HCT116 (cell line): ENCODE data around the gene PMEPA1. TPM values are rescaled to one million over a fixed set of nuclear protein-coding genes. Genes with fewer than 3 reads are reported as not detected.

ENCODE experiments used
- ATAC-seq: fragments of 200-7000 bp; cut with Tn5 transposase; 2 replicates; pipeline ENCODE4 v1.9.1; 2020; ENCODE audit warnings: mild to moderate bottlenecking, moderate library complexity
- BruUV-seq: library from RNA; stranded (reverse); fragments of 400-500 nt; replicated peaks from 2 replicates; lab custom pipeline; 2021; lab: Mats Ljungman, UMichigan
- CTCF ChIA-PET: fragments of 300-600 bp; sonication (Branson Sonifier 250); formaldehyde crosslinking; loops from one replicate; lab custom pipeline; 2021; ENCODE audit warnings: antibody characterized with exemption; lab: Charles Lee
- POLR2A ChIA-PET: fragments of 300-600, 350-600 bp; sonication (Branson Sonifier 250); formaldehyde crosslinking; loops from one replicate; lab custom pipeline; 2021; ENCODE audit warnings: antibody characterized with exemption; lab: Charles Lee
- RAD21 ChIA-PET, 2 experiments: fragments of 300-600 bp; sonication (Branson Sonifier 250); formaldehyde crosslinking; loops; one replicate each; lab custom pipeline; 2023; ENCODE audit warnings: low total read pairs in 2 of 2; ENCODE audit not compliant: uncharacterized antibody in 2 of 2, unreplicated experiment in 2 of 2, low non-redundant PET in 1 of 2; lab: Charles Lee
- DNase-seq: peaks from one replicate; pipeline ENCODE4 v3.0.0-alpha.2; 2010; ENCODE audit warnings: low read depth, low spot score
- H2AFZ ChIP-seq: fragments of 200-600 bp; shearing (Covaris generic), sonication (generic); 2 replicates; pipeline ENCODE4 v1.6.1; 2017; ENCODE audit warnings: low read depth, mixed run types, mixed read lengths, antibody characterized with exemption, low read length; ENCODE audit not compliant: poor library complexity, severe bottlenecking
- H3K27ac ChIP-seq: 2 replicates; pipeline ENCODE4 v1.5.1; 2012; ENCODE audit warnings: low read depth, low read length
- H3K27me3 ChIP-seq: fragments of 200-600 bp; sonication (generic); 2 replicates; pipeline ENCODE4 v1.6.1; 2016; ENCODE audit warnings: mixed run types, low read length, mixed read lengths; ENCODE audit not compliant: insufficient read depth
- H3K36me3 ChIP-seq, 2 experiments: fragments of 200-500 bp in 1 of 2; fragments of 200-600 bp in 1 of 2; sonication (Bioruptor generic) in 1 of 2; sonication (generic) in 1 of 2; 2 replicates each; pipeline versions ENCODE4 v1.5.1 to v1.6.1; 2014 to 2016; ENCODE audit warnings: low read length in 2 of 2, inconsistent platforms in 1 of 2, mixed read lengths in 1 of 2, mixed run types in 1 of 2; ENCODE audit not compliant: insufficient read depth in 2 of 2, control insufficient read depth in 1 of 2
- H3K4me1 ChIP-seq, 2 experiments: fragments of 200-600 bp in 1 of 2; sonication (generic) in 1 of 2; 2 replicates each; pipeline versions ENCODE4 v1.5.1 to v1.6.1; 2012 to 2017; ENCODE audit warnings: low read length in 2 of 2, inconsistent platforms in 1 of 2, mild to moderate bottlenecking in 1 of 2, mixed read lengths in 1 of 2, mixed run types in 1 of 2, moderate library complexity in 1 of 2; ENCODE audit not compliant: insufficient read depth in 2 of 2, control insufficient read depth in 1 of 2
- H3K4me2 ChIP-seq: fragments of 200-600 bp; sonication (generic); 2 replicates; pipeline ENCODE4 v1.6.1; 2017; ENCODE audit warnings: mixed run types, low read length, mixed read lengths
- H3K4me3 ChIP-seq, 2 experiments: fragments of 200-600 bp in 1 of 2; sonication (generic) in 1 of 2; replicated peaks in 1 of 2; 2 replicates each; pipeline ENCODE4 v1.5.1; 2011 to 2016; ENCODE audit warnings: low read length in 2 of 2, control low read depth in 1 of 2, low read depth in 1 of 2, mild to moderate bottlenecking in 1 of 2, mixed read lengths in 1 of 2, mixed run types in 1 of 2
- H3K79me2 ChIP-seq: fragments of 200-600 bp; sonication (generic); 2 replicates; pipeline ENCODE4 v1.6.1; 2017; ENCODE audit warnings: mild to moderate bottlenecking, mixed run types, low read length, moderate library complexity, mixed read lengths; ENCODE audit not compliant: insufficient read depth
- H3K9ac ChIP-seq: fragments of 200-600 bp; sonication (generic); 2 replicates; pipeline ENCODE4 v1.6.1; 2016; ENCODE audit warnings: low read length, mixed read lengths
- H3K9me2 ChIP-seq: fragments of 200-600 bp; sonication (generic), shearing (Covaris generic); 2 replicates; pipeline ENCODE4 v1.6.1; 2017; ENCODE audit warnings: mixed run types, mild to moderate bottlenecking, moderate library complexity; ENCODE audit not compliant: insufficient read depth
- H3K9me3 ChIP-seq, 2 experiments: fragments of 200-500 bp in 1 of 2; fragments of 200-600 bp in 1 of 2; sonication (Bioruptor generic) in 1 of 2; sonication (generic) in 1 of 2; 2 replicates each; pipeline ENCODE4 v1.6.1; 2014 to 2017; ENCODE audit warnings: low read length in 2 of 2, mixed read lengths in 2 of 2, inconsistent platforms in 1 of 2, low read depth in 1 of 2, mild to moderate bottlenecking in 1 of 2, mixed run types in 1 of 2, moderate library complexity in 1 of 2; ENCODE audit not compliant: control insufficient read depth in 1 of 2, insufficient read depth in 1 of 2
- H4K20me1 ChIP-seq: fragments of 200-600 bp; sonication (generic), shearing (Covaris generic); 2 replicates; pipeline ENCODE4 v1.6.1; 2017; ENCODE audit warnings: mixed run types, mild to moderate bottlenecking, moderate library complexity; ENCODE audit not compliant: insufficient read depth
- ATF3 ChIP-seq: IDR thresholded peaks from 2 replicates; pipeline ENCODE4 v1.6.1; 2012
- CBX3 ChIP-seq: IDR thresholded peaks from 2 replicates; pipeline ENCODE4 v1.6.1; 2012; ENCODE audit warnings: low read depth
- CEBPB ChIP-seq: IDR thresholded peaks from 2 replicates; pipeline ENCODE4 v1.6.1; 2012; ENCODE audit warnings: low read depth
- EGR1 ChIP-seq: IDR thresholded peaks from 2 replicates; pipeline ENCODE4 v1.6.1; 2012; ENCODE audit warnings: low read depth
- ELF1 ChIP-seq: IDR thresholded peaks from 2 replicates; pipeline ENCODE4 v1.6.1; 2012; ENCODE audit warnings: low read depth, borderline replicate concordance
- EZH2 ChIP-seq: fragments of 200-600 bp; sonication (generic); IDR thresholded peaks from 2 replicates; pipeline ENCODE4 v1.6.1; 2017; ENCODE audit warnings: antibody characterized with exemption, mixed run types
- EZH2phosphoT487 ChIP-seq: fragments of 200-600 bp; IDR thresholded peaks from 2 replicates; pipeline ENCODE4 v1.6.1; 2018; ENCODE audit warnings: antibody characterized with exemption, borderline replicate concordance
- JUND ChIP-seq: IDR thresholded peaks from 2 replicates; pipeline ENCODE4 v1.6.1; 2012
- POLR2A ChIP-seq: IDR thresholded peaks from 2 replicates; pipeline ENCODE4 v1.7.0; 2011; ENCODE audit warnings: borderline replicate concordance; ENCODE audit not compliant: insufficient read depth, insufficient read length; ENCODE audit errors: extremely low read depth
- POLR2AphosphoS5 ChIP-seq: IDR thresholded peaks from 2 replicates; pipeline ENCODE4 v1.6.1; 2011; ENCODE audit warnings: mild to moderate bottlenecking, low read depth, low read length, moderate library complexity
- RAD21 ChIP-seq: IDR thresholded peaks from 2 replicates; pipeline ENCODE4 v1.6.1; 2012; ENCODE audit warnings: low read depth, mild to moderate bottlenecking
- SIN3A ChIP-seq: IDR thresholded peaks from 2 replicates; pipeline ENCODE4 v1.6.1; 2012; ENCODE audit warnings: low read depth
- SP1 ChIP-seq: IDR thresholded peaks from 2 replicates; pipeline ENCODE4 v1.6.1; 2012; ENCODE audit warnings: low read depth
- SRF ChIP-seq: IDR thresholded peaks from 2 replicates; pipeline ENCODE4 v1.6.1; 2012; ENCODE audit warnings: low read depth
- TCF7L2 ChIP-seq: IDR thresholded peaks from 2 replicates; pipeline ENCODE4 v1.7.0; 2011; ENCODE audit warnings: borderline replicate concordance, inconsistent platforms; ENCODE audit not compliant: insufficient read depth, insufficient read length; ENCODE audit errors: extremely low read depth
- YY1 ChIP-seq: IDR thresholded peaks from 2 replicates; pipeline ENCODE4 v1.6.1; 2011; ENCODE audit warnings: low read length, low read depth, moderate library complexity, mild to moderate bottlenecking; ENCODE audit not compliant: insufficient replicate concordance; ENCODE audit errors: extremely low read depth
- ZBTB33 ChIP-seq: IDR thresholded peaks from 2 replicates; pipeline ENCODE4 v1.6.1; 2011; ENCODE audit warnings: mild to moderate bottlenecking, low read length, moderate library complexity; ENCODE audit not compliant: insufficient replicate concordance; ENCODE audit errors: extremely low read depth
- ZFX ChIP-seq: fragments of 450-650 bp; IDR thresholded peaks from 2 replicates; pipeline ENCODE4 v1.6.1; 2017
- intact Hi-C: fragments of 100-400 bp; cut with micrococcal nuclease; formaldehyde crosslinking; loops from 2 replicates; pipeline ENCODE4 v1.10.0; 2022
- total RNA-seq: library from RNA; stranded (reverse); gene quantifications from one replicate; pipeline ENCODE4 v1.2.1, GENCODE V29; 2021; ENCODE audit not compliant: unreplicated experiment
- TF ChIP-seq, protein P1 (sequence below): IDR thresholded peaks from 2 replicates; pipeline ENCODE4 v1.6.1; 2012; ENCODE audit warnings: low read depth
- TF ChIP-seq, protein P2 (sequence below): IDR thresholded peaks from 2 replicates; pipeline ENCODE4 v1.6.1; 2012

The PMEPA1 gene
- total RNA-seq, 1 experiment from 2014 or later: 0.64 TPM

DNA sequence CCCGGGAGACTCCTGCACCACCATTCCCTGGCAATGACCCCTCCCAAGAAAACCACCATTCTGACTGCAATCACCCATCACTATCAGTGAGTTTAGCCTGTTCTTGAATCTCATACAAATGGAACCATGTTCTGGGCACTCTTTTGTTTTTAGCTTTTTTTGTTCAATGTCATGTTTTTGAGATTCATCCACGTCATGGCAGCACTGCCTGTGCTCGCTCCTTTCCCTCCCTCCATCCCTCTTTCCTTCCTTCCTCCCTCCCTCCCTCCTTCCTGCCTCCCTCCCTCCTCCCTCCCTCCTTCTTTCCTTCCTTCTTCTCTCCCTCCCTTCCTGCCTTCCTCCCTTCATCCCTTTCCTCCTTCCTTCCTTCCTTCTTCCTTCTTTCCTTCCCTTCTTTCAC, 44.4 kb upstream of the PMEPA1 start:
- Histone ChIP-seq H4K20me1 (no peaks in the 10 kb centered on the region), H3K9me3 (no peaks in the 10 kb centered on the region; a peak in 1 of 4 replicates), H2AFZ (no peak overlapping the region), H3K27me3 (peaks cover 47% of the 10 kb centered on the region), H3K4me1 (peaks cover 0 to under 1% of the 10 kb centered on the region in 2 experiments; a peak in 1 of 4 replicates), H3K4me2 (no peak overlapping the region), H3K27ac (no peak overlapping the region), H3K4me3 (no peak overlapping the region), H3K9ac (no peak overlapping the region), H3K79me2 (no peaks in the 10 kb centered on the region), H3K9me2 (no peaks in the 10 kb centered on the region), H3K36me3 (no peaks in the 10 kb centered on the region)
- POLR2A ChIA-PET: no interaction called here
- no peak for TF ChIP-seq SIN3A
- TF ChIP-seq, protein P1, sequence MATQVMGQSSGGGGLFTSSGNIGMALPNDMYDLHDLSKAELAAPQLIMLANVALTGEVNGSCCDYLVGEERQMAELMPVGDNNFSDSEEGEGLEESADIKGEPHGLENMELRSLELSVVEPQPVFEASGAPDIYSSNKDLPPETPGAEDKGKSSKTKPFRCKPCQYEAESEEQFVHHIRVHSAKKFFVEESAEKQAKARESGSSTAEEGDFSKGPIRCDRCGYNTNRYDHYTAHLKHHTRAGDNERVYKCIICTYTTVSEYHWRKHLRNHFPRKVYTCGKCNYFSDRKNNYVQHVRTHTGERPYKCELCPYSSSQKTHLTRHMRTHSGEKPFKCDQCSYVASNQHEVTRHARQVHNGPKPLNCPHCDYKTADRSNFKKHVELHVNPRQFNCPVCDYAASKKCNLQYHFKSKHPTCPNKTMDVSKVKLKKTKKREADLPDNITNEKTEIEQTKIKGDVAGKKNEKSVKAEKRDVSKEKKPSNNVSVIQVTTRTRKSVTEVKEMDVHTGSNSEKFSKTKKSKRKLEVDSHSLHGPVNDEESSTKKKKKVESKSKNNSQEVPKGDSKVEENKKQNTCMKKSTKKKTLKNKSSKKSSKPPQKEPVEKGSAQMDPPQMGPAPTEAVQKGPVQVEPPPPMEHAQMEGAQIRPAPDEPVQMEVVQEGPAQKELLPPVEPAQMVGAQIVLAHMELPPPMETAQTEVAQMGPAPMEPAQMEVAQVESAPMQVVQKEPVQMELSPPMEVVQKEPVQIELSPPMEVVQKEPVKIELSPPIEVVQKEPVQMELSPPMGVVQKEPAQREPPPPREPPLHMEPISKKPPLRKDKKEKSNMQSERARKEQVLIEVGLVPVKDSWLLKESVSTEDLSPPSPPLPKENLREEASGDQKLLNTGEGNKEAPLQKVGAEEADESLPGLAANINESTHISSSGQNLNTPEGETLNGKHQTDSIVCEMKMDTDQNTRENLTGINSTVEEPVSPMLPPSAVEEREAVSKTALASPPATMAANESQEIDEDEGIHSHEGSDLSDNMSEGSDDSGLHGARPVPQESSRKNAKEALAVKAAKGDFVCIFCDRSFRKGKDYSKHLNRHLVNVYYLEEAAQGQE: no peak
- TF ChIP-seq CEBPB: no peak
- no peak for TF ChIP-seq JUND
- TF ChIP-seq CBX3: no peak
- no peak for TF ChIP-seq TCF7L2
- no peak for TF ChIP-seq ZFX
- no peak for TF ChIP-seq RAD21
- TF ChIP-seq ATF3: no peak
- no peak for TF ChIP-seq YY1
- TF ChIP-seq EZH2: no peak
- no peak for TF ChIP-seq EZH2phosphoT487
- no peak for TF ChIP-seq EGR1
- TF ChIP-seq ELF1: no peak
- no peak for TF ChIP-seq SP1
- TF ChIP-seq, protein P2, sequence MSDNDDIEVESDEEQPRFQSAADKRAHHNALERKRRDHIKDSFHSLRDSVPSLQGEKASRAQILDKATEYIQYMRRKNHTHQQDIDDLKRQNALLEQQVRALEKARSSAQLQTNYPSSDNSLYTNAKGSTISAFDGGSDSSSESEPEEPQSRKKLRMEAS: no peak
- TF ChIP-seq POLR2A: no peak
- no peak for TF ChIP-seq POLR2AphosphoS5
- TF ChIP-seq ZBTB33: no peak
- TF ChIP-seq SRF: no peak
- intact Hi-C loops: no loop called here
- CTCF ChIA-PET: no interaction called here
- ATAC-seq (no peak), DNase-seq (no peak)
- no TSS peak for BruUV-seq
- RAD21 ChIA-PET: no interaction called here
